Measurements from ENCODE around the gene MLC1. TPM values are rescaled to one million over a fixed set of nuclear protein-coding genes. Genes with fewer than 3 reads are reported as not detected.

The MLC1 gene
- total RNA-seq, 1 donor from 2014 or later: 0.09 TPM

DNA sequence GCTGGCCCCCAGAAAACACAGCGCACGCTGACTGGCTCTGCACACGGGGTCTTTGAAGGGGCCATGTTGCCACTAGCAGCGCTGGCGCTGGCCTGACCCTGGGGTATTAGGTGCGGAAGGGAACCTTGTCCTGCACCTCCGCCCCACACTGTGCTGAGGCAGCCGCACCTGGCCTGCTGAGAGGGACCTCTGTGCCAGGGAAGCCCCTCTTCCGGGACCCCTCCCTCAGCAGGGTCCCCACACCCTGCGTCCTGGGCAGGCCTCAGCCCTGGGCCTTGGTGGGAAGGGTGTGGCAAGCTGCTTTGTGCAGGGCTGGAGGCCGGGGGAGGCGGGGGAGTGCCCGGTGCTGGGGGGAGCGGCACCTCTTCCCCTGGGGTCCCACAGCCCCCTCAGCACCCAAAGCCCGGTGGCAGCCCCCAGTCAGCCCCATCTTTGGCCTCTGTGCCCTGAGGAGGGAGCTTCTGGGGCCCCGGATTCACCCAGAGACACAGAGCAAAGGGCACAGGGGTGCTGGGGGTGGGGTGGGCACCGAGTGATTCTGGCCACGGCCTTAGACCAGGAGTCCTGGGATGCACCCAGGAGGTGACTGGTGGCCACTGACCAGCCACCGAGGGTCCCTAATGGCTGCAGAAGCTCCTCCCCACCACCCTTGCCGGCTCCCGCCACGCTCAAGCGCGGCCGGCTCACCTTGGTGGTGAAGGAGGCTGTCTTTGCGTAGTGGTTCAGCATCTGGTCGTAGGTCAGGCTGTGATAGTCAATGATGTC is 38.6 kb downstream of the MLC1 start:
- Histone ChIP-seq H3K27me3 (ENCODE audit: insufficient read depth, low read length) (peaks cover 3% of the 10 kb centered on the region), H3K9ac (ENCODE audit: low read length) (no peak overlapping the region), H2AFZ (ENCODE audit: low read depth, low read length) (no peak overlapping the region), H3K36me3 (ENCODE audit: insufficient read depth, low read length) (no peaks in the 10 kb centered on the region), H3K27ac (ENCODE audit: low read depth, low read length) (no peak overlapping the region), H3K79me2 (ENCODE audit: insufficient read depth, low read length) (no peaks in the 10 kb centered on the region), H3K4me3 (ENCODE audit: insufficient read depth, low read depth, low read length) (no peak overlapping the region), H3K9me3 (ENCODE audit: insufficient read depth, low read depth, low read length) (no peaks in the 10 kb centered on the region), H3K4me2 (ENCODE audit: low read length) (no peak overlapping the region), H4K20me1 (ENCODE audit: insufficient read depth, low read length) (no peaks in the 10 kb centered on the region), H3K4me1 (ENCODE audit: insufficient read depth, low read length) (no peaks in the 10 kb centered on the region)
- Mint-ChIP-seq H3K27me3 (ENCODE audit: low read depth, unreplicated experiment) (peaks cover 22% of the 10 kb centered on the region), H3K4me3 (ENCODE audit: unreplicated experiment) (no peak overlapping the region), H3K4me1 (ENCODE audit: low read depth, unreplicated experiment) (no peaks in the 10 kb centered on the region), H3K9me3 (ENCODE audit: unreplicated experiment) (peaks cover 14% of the 10 kb centered on the region), H3K27ac (ENCODE audit: unreplicated experiment) (no peak overlapping the region), H3K36me3 (ENCODE audit: low read depth, unreplicated experiment) (no peaks in the 10 kb centered on the region)
- no peak for DNase-seq (ENCODE audit: low read depth)
- no peak for TF ChIP-seq EZH2 (IDR thresholded peaks at IDR 0.05; ENCODE audit: insufficient read depth, low read length)
- TF ChIP-seq, protein P1, sequence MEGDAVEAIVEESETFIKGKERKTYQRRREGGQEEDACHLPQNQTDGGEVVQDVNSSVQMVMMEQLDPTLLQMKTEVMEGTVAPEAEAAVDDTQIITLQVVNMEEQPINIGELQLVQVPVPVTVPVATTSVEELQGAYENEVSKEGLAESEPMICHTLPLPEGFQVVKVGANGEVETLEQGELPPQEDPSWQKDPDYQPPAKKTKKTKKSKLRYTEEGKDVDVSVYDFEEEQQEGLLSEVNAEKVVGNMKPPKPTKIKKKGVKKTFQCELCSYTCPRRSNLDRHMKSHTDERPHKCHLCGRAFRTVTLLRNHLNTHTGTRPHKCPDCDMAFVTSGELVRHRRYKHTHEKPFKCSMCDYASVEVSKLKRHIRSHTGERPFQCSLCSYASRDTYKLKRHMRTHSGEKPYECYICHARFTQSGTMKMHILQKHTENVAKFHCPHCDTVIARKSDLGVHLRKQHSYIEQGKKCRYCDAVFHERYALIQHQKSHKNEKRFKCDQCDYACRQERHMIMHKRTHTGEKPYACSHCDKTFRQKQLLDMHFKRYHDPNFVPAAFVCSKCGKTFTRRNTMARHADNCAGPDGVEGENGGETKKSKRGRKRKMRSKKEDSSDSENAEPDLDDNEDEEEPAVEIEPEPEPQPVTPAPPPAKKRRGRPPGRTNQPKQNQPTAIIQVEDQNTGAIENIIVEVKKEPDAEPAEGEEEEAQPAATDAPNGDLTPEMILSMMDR (IDR thresholded peaks at IDR 0.05; ENCODE audit: insufficient read depth, low read depth, low read length): no peak
- no peak for FAIRE-seq

DNA sequence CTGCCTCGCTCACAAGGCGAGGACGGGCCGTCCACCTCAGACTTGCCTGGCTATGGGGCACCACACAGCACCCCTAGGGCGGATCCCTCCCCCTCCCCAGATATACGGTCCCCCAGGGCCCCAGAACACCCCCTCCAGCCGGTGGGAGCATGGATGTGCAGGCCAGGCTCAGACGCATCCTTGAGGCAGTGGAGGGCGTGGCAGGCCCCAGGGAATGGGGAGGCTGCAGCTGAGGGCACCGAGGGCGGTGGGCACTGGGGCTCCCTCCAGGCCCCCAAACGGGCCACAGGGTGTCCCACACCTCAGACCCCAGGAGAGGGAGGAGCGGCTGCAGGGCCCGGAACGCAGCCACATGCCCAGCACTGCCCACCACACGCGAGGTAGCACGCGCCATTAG is 39.2 kb downstream of the MLC1 start:
- H3K4me1 ChIP-seq (ENCODE audit: insufficient read depth, low read length): no peaks in the 10 kb centered on the region
- H3K9ac ChIP-seq (ENCODE audit: low read length): no peak overlapping the region
- H3K4me2 ChIP-seq (ENCODE audit: low read length): no peak overlapping the region
- FAIRE-seq: no peak
- no peaks in the 10 kb centered on the region for H3K4me1 Mint-ChIP-seq (ENCODE audit: low read depth, unreplicated experiment)
- H2AFZ ChIP-seq (ENCODE audit: low read depth, low read length): no peak overlapping the region
- no peaks in the 10 kb centered on the region for H3K9me3 ChIP-seq (ENCODE audit: insufficient read depth, low read depth, low read length)
- no peak for DNase-seq (ENCODE audit: low read depth)
- H3K27me3 ChIP-seq (ENCODE audit: insufficient read depth, low read length): peaks cover 3% of the 10 kb centered on the region
- H3K27ac Mint-ChIP-seq (ENCODE audit: unreplicated experiment): no peak overlapping the region
- peaks cover 18% of the 10 kb centered on the region for H3K27me3 Mint-ChIP-seq (ENCODE audit: low read depth, unreplicated experiment)
- H3K27ac ChIP-seq (ENCODE audit: low read depth, low read length): no peak overlapping the region
- no peaks in the 10 kb centered on the region for H3K36me3 Mint-ChIP-seq (ENCODE audit: low read depth, unreplicated experiment)
- no peaks in the 10 kb centered on the region for H3K79me2 ChIP-seq (ENCODE audit: insufficient read depth, low read length)
- H3K4me3 Mint-ChIP-seq (ENCODE audit: unreplicated experiment): no peak overlapping the region
- no peaks in the 10 kb centered on the region for H4K20me1 ChIP-seq (ENCODE audit: insufficient read depth, low read length)
- TF ChIP-seq, protein P1 (IDR thresholded peaks at IDR 0.05; ENCODE audit: insufficient read depth, low read depth, low read length): no peak
- no peak for TF ChIP-seq EZH2 (IDR thresholded peaks at IDR 0.05; ENCODE audit: insufficient read depth, low read length)
- no peak overlapping the region for H3K4me3 ChIP-seq (ENCODE audit: insufficient read depth, low read depth, low read length)
- peaks cover 12% of the 10 kb centered on the region for H3K9me3 Mint-ChIP-seq (ENCODE audit: unreplicated experiment)
- no peaks in the 10 kb centered on the region for H3K36me3 ChIP-seq (ENCODE audit: insufficient read depth, low read length)
